ENCODE results near the gene KRTAP12-3. TPM values are rescaled to one million over a fixed set of nuclear protein-coding genes. Genes with fewer than 3 reads are reported as not detected.

The KRTAP12-3 gene
- total and polyA plus RNA-seq, 9 of the 15 experiments (the other 6 are each of a cell fraction or from before 2014, with no cell fraction given) = not detected

DNA sequence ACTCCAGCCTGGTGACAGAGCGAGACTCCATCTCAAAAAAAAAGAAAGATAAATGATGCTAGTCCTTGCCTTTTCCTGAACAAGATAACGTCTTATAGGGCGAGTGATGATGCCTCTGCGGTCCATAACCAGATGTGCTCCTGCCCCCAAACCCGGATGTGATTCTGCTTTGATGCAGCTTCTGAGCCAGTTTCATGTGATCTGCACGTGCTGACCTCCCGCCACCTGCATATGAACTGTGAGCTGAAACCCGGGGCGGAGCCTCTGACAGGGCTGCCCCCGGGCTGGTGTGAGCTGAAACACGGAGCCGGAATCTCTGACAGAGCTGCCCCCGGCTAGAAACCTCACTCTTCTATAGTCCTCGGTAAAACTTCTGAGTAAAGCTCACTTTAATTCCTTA, 4.6 kb upstream of the KRTAP12-3 start (continued):
- TF ChIP-seq, protein P1, sequence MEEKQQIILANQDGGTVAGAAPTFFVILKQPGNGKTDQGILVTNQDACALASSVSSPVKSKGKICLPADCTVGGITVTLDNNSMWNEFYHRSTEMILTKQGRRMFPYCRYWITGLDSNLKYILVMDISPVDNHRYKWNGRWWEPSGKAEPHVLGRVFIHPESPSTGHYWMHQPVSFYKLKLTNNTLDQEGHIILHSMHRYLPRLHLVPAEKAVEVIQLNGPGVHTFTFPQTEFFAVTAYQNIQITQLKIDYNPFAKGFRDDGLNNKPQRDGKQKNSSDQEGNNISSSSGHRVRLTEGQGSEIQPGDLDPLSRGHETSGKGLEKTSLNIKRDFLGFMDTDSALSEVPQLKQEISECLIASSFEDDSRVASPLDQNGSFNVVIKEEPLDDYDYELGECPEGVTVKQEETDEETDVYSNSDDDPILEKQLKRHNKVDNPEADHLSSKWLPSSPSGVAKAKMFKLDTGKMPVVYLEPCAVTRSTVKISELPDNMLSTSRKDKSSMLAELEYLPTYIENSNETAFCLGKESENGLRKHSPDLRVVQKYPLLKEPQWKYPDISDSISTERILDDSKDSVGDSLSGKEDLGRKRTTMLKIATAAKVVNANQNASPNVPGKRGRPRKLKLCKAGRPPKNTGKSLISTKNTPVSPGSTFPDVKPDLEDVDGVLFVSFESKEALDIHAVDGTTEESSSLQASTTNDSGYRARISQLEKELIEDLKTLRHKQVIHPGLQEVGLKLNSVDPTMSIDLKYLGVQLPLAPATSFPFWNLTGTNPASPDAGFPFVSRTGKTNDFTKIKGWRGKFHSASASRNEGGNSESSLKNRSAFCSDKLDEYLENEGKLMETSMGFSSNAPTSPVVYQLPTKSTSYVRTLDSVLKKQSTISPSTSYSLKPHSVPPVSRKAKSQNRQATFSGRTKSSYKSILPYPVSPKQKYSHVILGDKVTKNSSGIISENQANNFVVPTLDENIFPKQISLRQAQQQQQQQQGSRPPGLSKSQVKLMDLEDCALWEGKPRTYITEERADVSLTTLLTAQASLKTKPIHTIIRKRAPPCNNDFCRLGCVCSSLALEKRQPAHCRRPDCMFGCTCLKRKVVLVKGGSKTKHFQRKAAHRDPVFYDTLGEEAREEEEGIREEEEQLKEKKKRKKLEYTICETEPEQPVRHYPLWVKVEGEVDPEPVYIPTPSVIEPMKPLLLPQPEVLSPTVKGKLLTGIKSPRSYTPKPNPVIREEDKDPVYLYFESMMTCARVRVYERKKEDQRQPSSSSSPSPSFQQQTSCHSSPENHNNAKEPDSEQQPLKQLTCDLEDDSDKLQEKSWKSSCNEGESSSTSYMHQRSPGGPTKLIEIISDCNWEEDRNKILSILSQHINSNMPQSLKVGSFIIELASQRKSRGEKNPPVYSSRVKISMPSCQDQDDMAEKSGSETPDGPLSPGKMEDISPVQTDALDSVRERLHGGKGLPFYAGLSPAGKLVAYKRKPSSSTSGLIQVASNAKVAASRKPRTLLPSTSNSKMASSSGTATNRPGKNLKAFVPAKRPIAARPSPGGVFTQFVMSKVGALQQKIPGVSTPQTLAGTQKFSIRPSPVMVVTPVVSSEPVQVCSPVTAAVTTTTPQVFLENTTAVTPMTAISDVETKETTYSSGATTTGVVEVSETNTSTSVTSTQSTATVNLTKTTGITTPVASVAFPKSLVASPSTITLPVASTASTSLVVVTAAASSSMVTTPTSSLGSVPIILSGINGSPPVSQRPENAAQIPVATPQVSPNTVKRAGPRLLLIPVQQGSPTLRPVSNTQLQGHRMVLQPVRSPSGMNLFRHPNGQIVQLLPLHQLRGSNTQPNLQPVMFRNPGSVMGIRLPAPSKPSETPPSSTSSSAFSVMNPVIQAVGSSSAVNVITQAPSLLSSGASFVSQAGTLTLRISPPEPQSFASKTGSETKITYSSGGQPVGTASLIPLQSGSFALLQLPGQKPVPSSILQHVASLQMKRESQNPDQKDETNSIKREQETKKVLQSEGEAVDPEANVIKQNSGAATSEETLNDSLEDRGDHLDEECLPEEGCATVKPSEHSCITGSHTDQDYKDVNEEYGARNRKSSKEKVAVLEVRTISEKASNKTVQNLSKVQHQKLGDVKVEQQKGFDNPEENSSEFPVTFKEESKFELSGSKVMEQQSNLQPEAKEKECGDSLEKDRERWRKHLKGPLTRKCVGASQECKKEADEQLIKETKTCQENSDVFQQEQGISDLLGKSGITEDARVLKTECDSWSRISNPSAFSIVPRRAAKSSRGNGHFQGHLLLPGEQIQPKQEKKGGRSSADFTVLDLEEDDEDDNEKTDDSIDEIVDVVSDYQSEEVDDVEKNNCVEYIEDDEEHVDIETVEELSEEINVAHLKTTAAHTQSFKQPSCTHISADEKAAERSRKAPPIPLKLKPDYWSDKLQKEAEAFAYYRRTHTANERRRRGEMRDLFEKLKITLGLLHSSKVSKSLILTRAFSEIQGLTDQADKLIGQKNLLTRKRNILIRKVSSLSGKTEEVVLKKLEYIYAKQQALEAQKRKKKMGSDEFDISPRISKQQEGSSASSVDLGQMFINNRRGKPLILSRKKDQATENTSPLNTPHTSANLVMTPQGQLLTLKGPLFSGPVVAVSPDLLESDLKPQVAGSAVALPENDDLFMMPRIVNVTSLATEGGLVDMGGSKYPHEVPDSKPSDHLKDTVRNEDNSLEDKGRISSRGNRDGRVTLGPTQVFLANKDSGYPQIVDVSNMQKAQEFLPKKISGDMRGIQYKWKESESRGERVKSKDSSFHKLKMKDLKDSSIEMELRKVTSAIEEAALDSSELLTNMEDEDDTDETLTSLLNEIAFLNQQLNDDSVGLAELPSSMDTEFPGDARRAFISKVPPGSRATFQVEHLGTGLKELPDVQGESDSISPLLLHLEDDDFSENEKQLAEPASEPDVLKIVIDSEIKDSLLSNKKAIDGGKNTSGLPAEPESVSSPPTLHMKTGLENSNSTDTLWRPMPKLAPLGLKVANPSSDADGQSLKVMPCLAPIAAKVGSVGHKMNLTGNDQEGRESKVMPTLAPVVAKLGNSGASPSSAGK (IDR thresholded peaks at IDR 0.05) = peak; percentile 80
- TF ChIP-seq TEAD2 (tag; IDR thresholded peaks at IDR 0.05) (no peak), MTA2 (IDR thresholded peaks at IDR 0.05; ENCODE audit: low read depth) (no peak), SMARCE1 (IDR thresholded peaks at IDR 0.05) (no peak), TAF9B (IDR thresholded peaks at IDR 0.05; ENCODE audit: partially characterized antibody) (no peak), MAZ (CRISPR knock-in tag; conservative IDR thresholded peaks at IDR 0.05 in 1 of 2, IDR thresholded peaks at IDR 0.05 in 1 of 2) (0 out of 4 replicates have a peak, but pooled peaks of 1 of the 2 experiments have one; percentile 23), HCFC1 (IDR thresholded peaks at IDR 0.05; ENCODE audit: low read depth, low read length) (no peak), ZKSCAN3 (CRISPR knock-in tag; IDR thresholded peaks at IDR 0.05) (no peak), ZNF436 (CRISPR knock-in tag; IDR thresholded peaks at IDR 0.05) (no peak), JUND (IDR thresholded peaks at IDR 0.05; ENCODE audit: borderline replicate concordance, low read depth, low read length) (no peak), JUND (tag; IDR thresholded peaks at IDR 0.05; ENCODE audit: borderline replicate concordance, low read depth, low read length) (no peak), ZNF184 (CRISPR knock-in tag; IDR thresholded peaks at IDR 0.05) (no peak)
- TF ChIP-seq, protein P2, sequence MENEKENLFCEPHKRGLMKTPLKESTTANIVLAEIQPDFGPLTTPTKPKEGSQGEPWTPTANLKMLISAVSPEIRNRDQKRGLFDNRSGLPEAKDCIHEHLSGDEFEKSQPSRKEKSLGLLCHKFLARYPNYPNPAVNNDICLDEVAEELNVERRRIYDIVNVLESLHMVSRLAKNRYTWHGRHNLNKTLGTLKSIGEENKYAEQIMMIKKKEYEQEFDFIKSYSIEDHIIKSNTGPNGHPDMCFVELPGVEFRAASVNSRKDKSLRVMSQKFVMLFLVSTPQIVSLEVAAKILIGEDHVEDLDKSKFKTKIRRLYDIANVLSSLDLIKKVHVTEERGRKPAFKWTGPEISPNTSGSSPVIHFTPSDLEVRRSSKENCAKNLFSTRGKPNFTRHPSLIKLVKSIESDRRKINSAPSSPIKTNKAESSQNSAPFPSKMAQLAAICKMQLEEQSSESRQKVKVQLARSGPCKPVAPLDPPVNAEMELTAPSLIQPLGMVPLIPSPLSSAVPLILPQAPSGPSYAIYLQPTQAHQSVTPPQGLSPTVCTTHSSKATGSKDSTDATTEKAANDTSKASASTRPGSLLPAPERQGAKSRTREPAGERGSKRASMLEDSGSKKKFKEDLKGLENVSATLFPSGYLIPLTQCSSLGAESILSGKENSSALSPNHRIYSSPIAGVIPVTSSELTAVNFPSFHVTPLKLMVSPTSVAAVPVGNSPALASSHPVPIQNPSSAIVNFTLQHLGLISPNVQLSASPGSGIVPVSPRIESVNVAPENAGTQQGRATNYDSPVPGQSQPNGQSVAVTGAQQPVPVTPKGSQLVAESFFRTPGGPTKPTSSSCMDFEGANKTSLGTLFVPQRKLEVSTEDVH (IDR thresholded peaks at IDR 0.05; ENCODE audit: low read depth, partially characterized antibody) = peak; percentile 60
- TF ChIP-seq, protein P3, sequence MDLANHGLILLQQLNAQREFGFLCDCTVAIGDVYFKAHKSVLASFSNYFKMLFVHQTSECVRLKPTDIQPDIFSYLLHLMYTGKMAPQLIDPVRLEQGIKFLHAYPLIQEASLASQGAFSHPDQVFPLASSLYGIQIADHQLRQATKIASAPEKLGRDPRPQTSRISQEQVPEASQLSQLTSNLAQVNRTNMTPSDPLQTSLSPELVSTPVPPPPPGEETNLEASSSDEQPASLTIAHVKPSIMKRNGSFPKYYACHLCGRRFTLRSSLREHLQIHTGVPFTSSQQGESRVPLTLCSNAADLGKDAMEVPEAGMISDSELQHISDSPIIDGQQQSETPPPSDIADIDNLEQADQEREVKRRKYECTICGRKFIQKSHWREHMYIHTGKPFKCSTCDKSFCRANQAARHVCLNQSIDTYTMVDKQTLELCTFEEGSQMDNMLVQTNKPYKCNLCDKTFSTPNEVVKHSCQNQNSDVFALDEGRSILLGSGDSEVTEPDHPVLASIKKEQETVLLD (IDR thresholded peaks at IDR 0.05) = no peak
